ENCODE data around the gene KCTD19.

GRCh38 chr16:67241008-67241900 lies 85.3 kb downstream of the KCTD19 start:
- no peak for TF ChIP-seq CTBP1 (IDR thresholded peaks at IDR 0.05; ENCODE audit: borderline replicate concordance)
- TF ChIP-seq SUZ12 (IDR thresholded peaks at IDR 0.05), result no peak
- TF ChIP-seq SP1 (IDR thresholded peaks at IDR 0.05), result no peak
- no peak for TF ChIP-seq FOXK2 (IDR thresholded peaks at IDR 0.05)
- TF ChIP-seq BHLHE40 (IDR thresholded peaks at IDR 0.05; ENCODE audit: borderline replicate concordance), result no peak
- TF ChIP-seq FOXA1 (IDR thresholded peaks at IDR 0.05), result no peak
- TF ChIP-seq HDGF (IDR thresholded peaks at IDR 0.05; ENCODE audit: borderline replicate concordance), result no peak

Data from HEK293T (cell line).